ENCODE results near the gene CAMTA1.

DNA sequence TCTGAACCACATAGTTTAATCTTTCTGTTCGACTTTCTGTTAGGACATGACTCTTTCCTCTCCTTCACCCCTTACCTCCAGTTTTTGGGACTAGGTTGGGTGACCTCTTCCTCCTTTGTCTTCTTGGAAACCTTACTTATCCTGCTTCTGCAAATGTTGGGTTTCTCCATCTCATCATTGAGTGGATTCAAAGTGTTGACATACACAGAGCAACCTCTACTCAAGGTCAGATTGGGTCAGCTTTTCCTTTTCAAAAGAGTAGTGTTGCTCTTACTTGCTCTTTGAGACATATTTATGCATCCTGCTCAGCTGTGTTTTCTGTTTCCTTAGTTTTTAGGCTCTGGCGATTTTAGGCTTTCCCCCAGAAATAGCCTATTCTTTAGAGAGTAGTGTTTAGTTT, 3.7 kb downstream of the CAMTA1 start:
- TF ChIP-seq TOX (CRISPR knock-in tag; IDR thresholded peaks at IDR 0.05; ENCODE audit: borderline replicate concordance) (no peak), ZC3H10 (CRISPR knock-in tag; IDR thresholded peaks at IDR 0.05) (no peak), SNAI2 (CRISPR knock-in tag; IDR thresholded peaks at IDR 0.05) (no peak), PATZ1 (CRISPR knock-in tag; IDR thresholded peaks at IDR 0.05; ENCODE audit: borderline replicate concordance) (no peak), CSRNP3 (CRISPR knock-in tag; IDR thresholded peaks at IDR 0.05) (no peak), GLIS3 (CRISPR knock-in tag; IDR thresholded peaks at IDR 0.05) (no peak), TCF4 (CRISPR knock-in tag; IDR thresholded peaks at IDR 0.05; ENCODE audit: borderline replicate concordance) (no peak), ZNF8 (CRISPR knock-in tag; IDR thresholded peaks at IDR 0.05) (no peak), OSR1 (CRISPR knock-in tag; IDR thresholded peaks at IDR 0.05) (no peak)
- TF ChIP-seq, protein P1, sequence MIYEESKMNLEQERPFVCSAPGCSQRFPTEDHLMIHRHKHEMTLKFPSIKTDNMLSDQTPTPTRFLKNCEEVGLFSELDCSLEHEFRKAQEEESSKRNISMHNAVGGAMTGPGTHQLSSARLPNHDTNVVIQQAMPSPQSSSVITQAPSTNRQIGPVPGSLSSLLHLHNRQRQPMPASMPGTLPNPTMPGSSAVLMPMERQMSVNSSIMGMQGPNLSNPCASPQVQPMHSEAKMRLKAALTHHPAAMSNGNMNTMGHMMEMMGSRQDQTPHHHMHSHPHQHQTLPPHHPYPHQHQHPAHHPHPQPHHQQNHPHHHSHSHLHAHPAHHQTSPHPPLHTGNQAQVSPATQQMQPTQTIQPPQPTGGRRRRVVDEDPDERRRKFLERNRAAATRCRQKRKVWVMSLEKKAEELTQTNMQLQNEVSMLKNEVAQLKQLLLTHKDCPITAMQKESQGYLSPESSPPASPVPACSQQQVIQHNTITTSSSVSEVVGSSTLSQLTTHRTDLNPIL (CRISPR knock-in tag; IDR thresholded peaks at IDR 0.05; ENCODE audit: low read depth), result no peak
